Caki2 (cell line): Measurements from ENCODE around the gene DGKB. TPM values are rescaled to one million over a fixed set of nuclear protein-coding genes. Genes with fewer than 3 reads are reported as not detected.

Experiments
- DNase-seq: peaks from one replicate; pipeline ENCODE4 v3.0.0-alpha.2; 2015; ENCODE audit warnings: low read depth
- in situ Hi-C: cut with HindIII; loops from 2 replicates; pipeline ENCODE4 v1.10.0; 2016; ENCODE audit warnings: low sequenced_read_pairs, low pct_unique_long_range_greater_than_20kb, mixed read lengths
- total RNA-seq: library from RNA; depleted of rRNA; stranded (reverse); fragments of >200 nt; shearing (Covaris generic); gene quantifications from 2 replicates; pipeline ENCODE4 v1.2.3, GENCODE V29; 2014; ENCODE audit warnings: low replicate concordance

Gene DGKB
- total RNA-seq, 1 experiment from 2014 or later = not detected

DNA sequence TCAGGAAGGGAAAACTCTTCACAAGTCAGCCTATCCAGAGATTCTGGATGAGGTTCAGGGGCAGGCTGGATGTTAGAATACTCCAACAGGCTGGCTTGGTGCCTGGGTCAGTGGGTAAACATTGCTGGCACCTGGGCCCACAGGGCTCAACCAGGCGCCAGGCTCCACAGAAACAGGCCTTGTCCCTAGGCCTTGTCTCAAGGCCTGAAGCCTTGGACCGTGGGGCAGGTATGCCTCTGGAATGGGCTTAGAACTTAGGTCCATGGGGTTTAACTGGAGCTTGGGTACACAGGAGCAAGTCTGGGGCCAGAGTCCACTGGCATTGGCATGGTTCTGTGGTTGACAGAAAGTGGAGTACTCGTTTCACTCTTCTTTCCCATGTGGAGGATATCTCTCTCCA is 650.1 kb downstream of the DGKB start:
- no peak for DNase-seq
- in situ Hi-C loops = no loop called here

- no peak for DNase-seq
- in situ Hi-C loops = no loop called here
These were observed 660.4 kb downstream of the DGKB start for GRCh38 chr7:14242175-14242574.

- in situ Hi-C loops = no loop called here
- DNase-seq = no peak
These were observed 665.7 kb downstream of the DGKB start for GRCh38 chr7:14236834-14237233.

DNA sequence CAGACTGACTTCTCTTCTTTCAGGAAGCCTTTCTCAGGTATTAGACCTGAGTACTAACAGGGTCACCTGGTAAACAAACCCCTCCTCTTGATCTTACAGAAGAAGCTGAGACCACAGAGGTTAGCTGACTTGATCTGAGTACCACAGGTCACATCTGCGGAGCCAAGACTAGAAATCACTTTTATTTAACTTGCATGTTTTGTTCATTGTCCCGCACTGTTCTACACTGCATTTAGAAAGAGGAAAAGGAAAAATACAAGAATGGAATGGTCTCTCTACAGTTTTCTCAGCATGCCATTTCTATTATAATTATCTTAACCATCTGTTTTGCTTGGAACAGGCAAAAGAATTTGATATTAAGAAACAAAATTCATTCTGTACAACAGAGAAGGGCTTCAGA is 667.5 kb downstream of the DGKB start:
- in situ Hi-C loops = no loop called here

GRCh38 chr7:14233868-14234369 is 668.6 kb downstream of the DGKB start:
- DNase-seq = no peak
- in situ Hi-C loops = no loop called here

More for the DNA sequence above, 667.5 kb downstream of the DGKB start:
- no peak for DNase-seq

DNA sequence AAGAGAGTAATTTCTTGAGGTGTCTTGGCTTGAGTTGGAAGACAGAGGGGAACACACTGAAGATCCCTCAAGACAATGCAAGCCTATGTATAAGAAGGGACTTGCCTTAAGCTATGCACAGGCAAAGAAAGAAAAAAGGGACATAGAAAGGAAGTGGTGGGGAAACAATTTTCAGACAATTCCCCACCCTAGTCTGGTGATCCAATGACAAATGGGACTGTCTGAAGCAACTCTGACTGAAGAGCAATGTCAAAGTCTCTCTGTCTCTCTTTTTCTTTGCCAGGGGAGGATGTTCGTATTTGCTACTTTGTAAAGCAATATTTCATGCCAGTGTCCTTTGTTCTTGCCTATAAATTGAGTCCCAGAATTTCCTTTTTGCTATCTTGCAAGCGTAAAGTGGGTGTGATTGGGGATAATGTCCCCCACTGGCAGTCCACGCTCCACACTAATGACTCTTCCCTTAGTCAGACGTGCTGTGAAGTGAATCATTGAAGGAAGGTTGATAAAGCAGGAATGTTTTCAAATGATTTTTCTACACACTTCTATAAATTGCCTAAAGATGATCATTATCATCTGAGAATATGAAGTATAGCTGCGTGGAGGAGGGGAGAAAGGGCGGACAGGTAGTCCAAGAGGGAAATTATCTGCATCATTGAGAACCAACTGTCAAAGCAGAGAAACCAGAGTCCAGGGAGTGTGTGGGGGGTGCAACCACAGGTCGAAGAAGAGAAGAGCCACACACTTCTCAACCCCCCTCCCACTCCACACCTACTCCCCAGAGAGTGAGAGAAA is 669.3 kb downstream of the DGKB start:
- in situ Hi-C loops = no loop called here
- peak; percentile 10 for DNase-seq

GRCh38 chr7:14229047-14229446 is 673.5 kb downstream of the DGKB start:
- in situ Hi-C loops = no loop called here
- DNase-seq = no peak

DNA sequence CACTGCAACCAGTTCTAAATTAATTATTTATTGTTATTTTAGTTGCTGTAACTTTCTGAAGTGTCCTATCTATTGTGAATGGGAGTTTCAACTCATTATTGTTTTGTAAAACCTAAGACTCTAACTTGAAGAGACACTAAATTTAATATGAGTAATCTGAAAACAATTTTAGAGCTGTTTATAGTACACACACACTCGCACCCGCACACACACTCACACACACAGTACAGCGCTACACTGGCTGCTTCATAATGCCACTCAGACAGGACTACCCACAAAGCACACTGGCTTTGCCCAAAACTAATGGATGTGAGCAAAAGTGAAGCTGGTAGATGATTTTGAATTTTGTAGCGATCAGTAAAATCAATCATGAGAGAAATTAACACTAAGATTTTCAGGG is 674.2 kb downstream of the DGKB start:
- in situ Hi-C loops = no loop called here
- DNase-seq = no peak

DNA sequence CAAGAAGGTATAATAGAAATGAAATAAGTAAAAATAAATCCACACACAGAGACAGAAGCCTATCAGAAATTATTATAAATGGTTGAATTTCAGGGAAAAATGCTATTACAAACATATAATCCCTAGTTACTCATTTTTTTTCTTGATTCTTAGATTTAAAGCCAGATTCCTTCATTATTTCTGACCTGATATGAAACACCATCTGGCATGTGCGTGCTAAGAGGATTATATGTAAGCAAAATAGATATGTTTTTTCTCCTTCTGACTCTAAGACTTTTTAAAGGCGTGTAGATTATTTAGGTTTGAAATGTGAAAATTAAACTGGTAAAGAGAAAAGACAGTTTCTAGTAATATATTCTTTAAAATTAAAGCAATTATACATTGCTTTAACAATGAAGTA is 676.4 kb downstream of the DGKB start:
- DNase-seq = no peak
- in situ Hi-C loops = no loop called here

DNA sequence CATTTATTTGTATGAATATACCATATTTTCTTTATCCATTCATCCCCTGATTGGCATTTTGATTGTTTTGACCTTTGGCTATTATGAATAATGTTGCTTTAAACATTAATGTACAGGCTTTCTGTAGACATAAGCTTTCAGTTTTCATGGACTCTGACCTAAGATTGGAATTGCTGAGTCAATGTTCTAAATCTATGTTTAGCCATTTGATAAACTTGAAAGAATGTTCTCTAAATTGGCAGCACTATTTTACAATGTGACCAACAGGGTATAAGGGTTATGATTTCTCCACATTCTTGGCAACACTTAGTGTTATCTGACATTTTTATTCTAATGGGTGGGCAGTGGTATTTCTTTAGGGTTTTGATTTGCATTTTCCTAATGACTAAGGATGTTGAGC is 683.4 kb downstream of the DGKB start:
- in situ Hi-C loops = no loop called here
- no peak for DNase-seq

DNA sequence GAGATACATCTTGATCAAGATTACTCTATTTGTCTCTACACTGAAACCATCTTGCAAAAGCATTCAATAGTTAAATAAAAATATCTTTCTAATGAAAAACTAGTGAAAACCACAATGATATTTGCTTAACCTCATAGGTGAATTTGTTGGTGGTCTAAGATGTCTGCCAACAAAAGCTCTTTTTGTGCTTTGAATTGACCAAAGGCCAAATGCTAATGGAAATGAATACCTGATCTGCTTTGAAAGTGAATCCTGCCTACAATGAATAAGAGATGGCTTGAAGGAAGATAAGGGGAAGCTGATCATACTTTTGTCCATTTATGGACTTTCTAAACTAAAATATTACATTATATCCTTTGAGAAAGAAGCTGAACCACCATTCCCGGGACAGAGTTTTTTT is 684.2 kb downstream of the DGKB start:
- DNase-seq = no peak
- in situ Hi-C loops = no loop called here

- in situ Hi-C loops = no loop called here
- DNase-seq = no peak
These were observed 692.6 kb downstream of the DGKB start for GRCh38 chr7:14209896-14210484.

GRCh38 chr7:14207711-14208110 is 694.8 kb downstream of the DGKB start:
- no peak for DNase-seq
- in situ Hi-C loops = no loop called here

GRCh38 chr7:14207138-14207537 is 695.4 kb downstream of the DGKB start:
- in situ Hi-C loops = no loop called here
- DNase-seq = no peak

GRCh38 chr7:14206121-14206520 is 696.4 kb downstream of the DGKB start:
- in situ Hi-C loops = no loop called here

GRCh38 chr7:14201353-14201752 is 701.2 kb downstream of the DGKB start:
- no peak for DNase-seq
- in situ Hi-C loops = no loop called here

More at GRCh38 chr7:14206121-14206520, 696.4 kb downstream of the DGKB start:
- no peak for DNase-seq

GRCh38 chr7:14199336-14199735 is 703.2 kb downstream of the DGKB start:
- in situ Hi-C loops = no loop called here
- no peak for DNase-seq

- in situ Hi-C loops = no loop called here
These were observed 705.3 kb downstream of the DGKB start for GRCh38 chr7:14197280-14197679.

GRCh38 chr7:14196555-14196954 is 706.0 kb downstream of the DGKB start:
- no peak for DNase-seq
- in situ Hi-C loops = no loop called here

More at GRCh38 chr7:14197280-14197679, 705.3 kb downstream of the DGKB start:
- no peak for DNase-seq

DNA sequence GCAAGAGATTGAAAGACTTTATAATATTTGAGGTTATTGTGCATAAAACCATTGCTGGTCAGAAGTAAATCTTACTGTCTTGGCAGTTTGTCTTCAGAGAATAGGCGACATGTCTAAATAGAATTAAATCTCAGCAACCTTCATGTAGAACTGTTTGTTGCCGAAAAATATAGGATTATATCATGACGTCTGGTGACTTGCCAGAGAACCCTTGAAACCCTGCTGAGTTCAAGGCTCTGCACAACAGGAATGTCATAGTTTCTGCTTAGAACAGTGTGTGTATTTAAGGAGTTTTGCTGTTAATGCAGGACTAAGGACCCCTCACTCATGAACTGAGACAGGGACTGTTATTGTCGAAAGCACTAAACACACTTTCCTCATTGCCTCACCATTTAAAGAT is 706.7 kb downstream of the DGKB start:
- DNase-seq = no peak
- in situ Hi-C loops = no loop called here
